Caco-2 (cell line): ENCODE results near the gene L3MBTL2. TPM values are rescaled to one million over a fixed set of nuclear protein-coding genes. Genes with fewer than 3 reads are reported as not detected.

Experiments used
- Bru-seq: library from RNA; stranded (reverse); fragments of 400-500 nt; gene quantifications from one replicate; lab custom pipeline; 2021; lab: Mats Ljungman, UMichigan
- BruChase-seq, 2 experiments: library from RNA; stranded (reverse); fragments of 400-500 nt; gene quantifications; one replicate each; lab custom pipeline; 2021; lab: Mats Ljungman, UMichigan
- BruUV-seq: library from RNA; stranded (reverse); fragments of 400-500 nt; replicated peaks from 2 replicates; lab custom pipeline; 2021; lab: Mats Ljungman, UMichigan
- CTCF ChIA-PET: fragments of 300-600 bp; sonication (Branson Sonifier 250); formaldehyde crosslinking; loops from one replicate; lab custom pipeline; 2022; ENCODE audit warnings: antibody characterized with exemption; lab: Charles Lee
- POLR2A ChIA-PET: fragments of 300-600 bp; sonication (Branson Sonifier 250); formaldehyde crosslinking; loops from one replicate; lab custom pipeline; 2022; ENCODE audit warnings: antibody characterized with exemption; lab: Charles Lee
- DNase-seq, 2 experiments: peaks; one replicate each; pipeline versions ENCODE4 v3.0.0 to v3.0.0-alpha.2; 2020 to 2022
- H3K27me3 ChIP-seq: replicated peaks from 2 replicates; pipeline ENCODE4 v1.6.0; 2011; ENCODE audit warnings: low read length; ENCODE audit not compliant: control insufficient read depth, insufficient read depth
- H3K36me3 ChIP-seq: 2 replicates; pipeline ENCODE4 v1.5.1; 2011; ENCODE audit warnings: low read length; ENCODE audit not compliant: control insufficient read depth, insufficient read depth
- H3K4me1 ChIP-seq: fragments of 250-450 bp; sonication (Bioruptor Pico); 2 replicates; pipeline ENCODE4 v1.5.1; 2020; ENCODE audit warnings: mild to moderate bottlenecking
- H3K4me3 ChIP-seq: 2 replicates; pipeline ENCODE4 v1.5.1; 2011; ENCODE audit warnings: low read depth, mild to moderate bottlenecking, control low read depth, low read length
- H3K9me3 ChIP-seq: fragments of 250-450 bp; sonication (Bioruptor Pico); 2 replicates; pipeline ENCODE4 v1.5.1; 2020; ENCODE audit warnings: mild to moderate bottlenecking, moderate library complexity
- H3K27ac Mint-ChIP-seq: one replicate; pipeline ENCODE4 v1.8.0; 2022; ENCODE audit warnings: mixed read lengths; ENCODE audit not compliant: unreplicated experiment
- H3K27me3 Mint-ChIP-seq: one replicate; pipeline ENCODE4 v1.8.0; 2022; ENCODE audit warnings: mixed read lengths; ENCODE audit not compliant: insufficient read depth, unreplicated experiment
- H3K36me3 Mint-ChIP-seq: one replicate; pipeline ENCODE4 v1.8.0; 2022; ENCODE audit warnings: mild to moderate bottlenecking, mixed read lengths; ENCODE audit not compliant: insufficient read depth, unreplicated experiment
- H3K4me1 Mint-ChIP-seq: one replicate; pipeline ENCODE4 v1.8.0; 2022; ENCODE audit warnings: low read depth, mixed read lengths; ENCODE audit not compliant: unreplicated experiment
- H3K4me3 Mint-ChIP-seq: one replicate; pipeline ENCODE4 v1.8.0; 2022; ENCODE audit warnings: mild to moderate bottlenecking, moderate library complexity, mixed read lengths; ENCODE audit not compliant: unreplicated experiment
- H3K9me3 Mint-ChIP-seq: one replicate; pipeline ENCODE4 v1.8.0; 2022; ENCODE audit warnings: mixed read lengths; ENCODE audit not compliant: unreplicated experiment
- intact Hi-C: fragments of 100-400 bp; cut with micrococcal nuclease; formaldehyde crosslinking; loops from one replicate; pipeline ENCODE4 v1.10.0; 2022; ENCODE audit not compliant: unreplicated experiment
- long read RNA-seq: library from polyadenylated mRNA; stranded (forward); transcript quantifications from one replicate; pipeline ENCODE4 v2.0.0, GENCODE V29; 2022
- total RNA-seq: library from RNA; stranded (reverse); gene quantifications from 2 replicates; pipeline ENCODE4 v1.2.3, GENCODE V29; 2022
- TF ChIP-seq, protein P1 (sequence below), 2 experiments: fragments of 200-600 bp in 1 of 2; IDR thresholded peaks; 1 replicate in 1 of 2; 2 replicates in 1 of 2; pipeline versions ENCODE4 v1.5.1 to v1.8.0; 2011 to 2022; ENCODE audit warnings: antibody characterized with exemption in 1 of 2, control low read depth in 1 of 2, inconsistent platforms in 1 of 2, low read depth in 1 of 2, low read length in 1 of 2, mild to moderate bottlenecking in 1 of 2, moderate library complexity in 1 of 2; ENCODE audit not compliant: insufficient read depth in 1 of 2, severe bottlenecking in 1 of 2, unreplicated experiment in 1 of 2

Gene L3MBTL2
- total RNA-seq (18.8 and 24.3 TPM in 2 replicates), Bru-seq, nascent RNA (percentile 61 among the genes with signal in this experiment), BruChase-seq, experiment 1, labeled RNA remaining after a 2-hour chase (percentile 71 among the genes with signal in this experiment), BruChase-seq, experiment 2, labeled RNA remaining after a 6-hour chase (percentile 74 among the genes with signal in this experiment)
- long read RNA-seq, transcript L3MBTL2-201 (17 exons, 3,296 nt) = major isoform, 25 of 47 reads
- long read RNA-seq, partial matches to known transcripts = 7 of 47 reads
- long read RNA-seq, other reads (novel, unspliced or antisense) = 15 of 47 reads

DNA sequence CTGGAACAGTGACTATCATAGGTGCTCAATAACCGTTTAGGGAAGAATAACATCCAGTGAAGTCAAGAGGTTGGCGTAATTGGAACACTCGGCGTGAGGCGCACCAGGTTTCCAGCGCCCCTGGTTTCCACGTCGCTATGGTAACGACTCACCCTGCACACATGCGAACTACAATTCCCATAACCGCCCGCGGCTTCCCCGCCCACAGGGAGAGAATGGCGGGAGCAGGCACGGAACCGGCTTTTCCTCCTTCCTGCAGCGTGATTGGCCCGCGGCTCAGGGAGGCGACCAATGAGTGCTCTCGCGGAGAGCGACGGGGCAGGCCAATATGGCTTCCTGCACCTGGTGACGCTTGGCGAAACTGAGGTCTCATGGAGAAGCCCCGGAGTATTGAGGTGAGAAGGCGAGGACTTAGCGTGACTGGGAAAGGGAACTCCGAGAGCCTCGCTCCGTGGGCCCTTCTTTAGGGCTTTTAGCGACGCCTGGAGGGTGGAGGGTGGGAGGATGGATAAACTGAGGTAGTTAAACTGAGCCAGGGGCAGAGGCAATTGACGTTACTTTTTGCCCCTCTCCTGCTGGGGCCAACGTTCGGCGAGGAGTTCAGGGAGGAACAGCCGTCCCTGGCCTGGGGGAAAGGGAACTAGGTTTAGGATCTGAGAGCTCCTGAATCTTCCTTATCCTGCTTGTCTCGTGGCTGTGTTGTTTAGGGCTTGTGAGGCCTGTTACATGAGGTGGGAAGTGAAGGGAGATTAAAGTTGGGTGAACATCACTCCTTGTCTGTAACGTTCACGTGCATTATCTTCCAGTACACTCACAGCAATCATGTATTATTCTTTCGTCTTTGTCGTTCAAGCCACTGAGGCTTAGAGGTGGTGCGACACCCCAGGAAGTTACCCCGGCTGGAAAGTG is at the start of gene L3MBTL2:
Gene L3MBTL2, plus strand, starts transcription at position 321 of the 909 bp plus-strand sequence. Its CDS starts 51 bp downstream, at position 372.
- TF ChIP-seq, protein P1, sequence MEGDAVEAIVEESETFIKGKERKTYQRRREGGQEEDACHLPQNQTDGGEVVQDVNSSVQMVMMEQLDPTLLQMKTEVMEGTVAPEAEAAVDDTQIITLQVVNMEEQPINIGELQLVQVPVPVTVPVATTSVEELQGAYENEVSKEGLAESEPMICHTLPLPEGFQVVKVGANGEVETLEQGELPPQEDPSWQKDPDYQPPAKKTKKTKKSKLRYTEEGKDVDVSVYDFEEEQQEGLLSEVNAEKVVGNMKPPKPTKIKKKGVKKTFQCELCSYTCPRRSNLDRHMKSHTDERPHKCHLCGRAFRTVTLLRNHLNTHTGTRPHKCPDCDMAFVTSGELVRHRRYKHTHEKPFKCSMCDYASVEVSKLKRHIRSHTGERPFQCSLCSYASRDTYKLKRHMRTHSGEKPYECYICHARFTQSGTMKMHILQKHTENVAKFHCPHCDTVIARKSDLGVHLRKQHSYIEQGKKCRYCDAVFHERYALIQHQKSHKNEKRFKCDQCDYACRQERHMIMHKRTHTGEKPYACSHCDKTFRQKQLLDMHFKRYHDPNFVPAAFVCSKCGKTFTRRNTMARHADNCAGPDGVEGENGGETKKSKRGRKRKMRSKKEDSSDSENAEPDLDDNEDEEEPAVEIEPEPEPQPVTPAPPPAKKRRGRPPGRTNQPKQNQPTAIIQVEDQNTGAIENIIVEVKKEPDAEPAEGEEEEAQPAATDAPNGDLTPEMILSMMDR (IDR thresholded peaks at IDR 0.05; ENCODE audit: insufficient read depth in 1 of 2, low read depth in 1 of 2, low read length in 1 of 2, severe bottlenecking in 1 of 2, unreplicated experiment in 1 of 2) = no peak
- peak within 1 kb of the TSS; percentile 99 for H3K27ac Mint-ChIP-seq
- Histone ChIP-seq H3K9me3 (no peaks in the 10 kb centered on the region), H3K4me1 (no peaks in the 10 kb centered on the region; the same call in 1 of the 2 replicates), H3K27me3 (no peaks in the 10 kb centered on the region), H3K36me3 (no peaks in the 10 kb centered on the region), H3K4me3 (peak within 1 kb of the TSS; percentile 65)
- CTCF ChIA-PET = interaction anchor here (0.7 kb wide), 1 partner anchor 282 kb away, joined by 3 read pairs; no protein-coding TSS in a partner anchor
- peaks cover 5% of the 10 kb centered on the region for H3K4me1 Mint-ChIP-seq
- H3K4me3 Mint-ChIP-seq = peak within 1 kb of the TSS; percentile 94
- BruUV-seq = TSS peak; percentile 90
- peak; percentile 98 to 99 for DNase-seq
- H3K36me3 Mint-ChIP-seq = peaks cover 30% of the 10 kb centered on the region
- H3K27me3 Mint-ChIP-seq = peaks cover 3% of the 10 kb centered on the region
- POLR2A ChIA-PET = no interaction called here
- intact Hi-C loops = no loop called here
- H3K9me3 Mint-ChIP-seq = no peaks in the 10 kb centered on the region

DNA sequence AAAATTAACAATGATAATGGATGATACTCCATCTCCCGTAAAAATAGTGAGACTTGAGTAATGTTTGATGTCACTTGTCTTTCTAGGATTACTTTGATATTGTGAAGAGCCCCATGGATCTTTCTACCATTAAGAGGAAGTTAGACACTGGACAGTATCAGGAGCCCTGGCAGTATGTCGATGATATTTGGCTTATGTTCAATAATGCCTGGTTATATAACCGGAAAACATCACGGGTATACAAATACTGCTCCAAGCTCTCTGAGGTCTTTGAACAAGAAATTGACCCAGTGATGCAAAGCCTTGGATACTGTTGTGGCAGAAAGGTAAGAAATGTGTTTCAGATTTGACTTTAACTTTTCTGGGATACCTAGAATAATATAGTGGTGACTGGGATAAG is 48.0 kb upstream of the L3MBTL2 start:
- H3K9me3 Mint-ChIP-seq = no peaks in the 10 kb centered on the region
- TF ChIP-seq, protein P1 (IDR thresholded peaks at IDR 0.05; ENCODE audit: insufficient read depth in 1 of 2, low read depth in 1 of 2, low read length in 1 of 2, severe bottlenecking in 1 of 2, unreplicated experiment in 1 of 2) = no peak
- peaks cover 95% of the 10 kb centered on the region for H3K36me3 Mint-ChIP-seq
- BruUV-seq = no TSS peak
- peaks cover 2% of the 10 kb centered on the region; the same call in 1 of the 2 replicates for H3K36me3 ChIP-seq
- H3K27me3 Mint-ChIP-seq = no peaks in the 10 kb centered on the region
- no peak for DNase-seq
- no peaks in the 10 kb centered on the region for H3K27me3 ChIP-seq
- H3K4me1 ChIP-seq = no peaks in the 10 kb centered on the region
- no peaks in the 10 kb centered on the region for H3K9me3 ChIP-seq
- ChIA-PET POLR2A (no interaction called here), CTCF (interaction anchor here (0.7 kb wide), 1 partner anchor 161 kb away, joined by 4 read pairs; no protein-coding TSS in a partner anchor)
- intact Hi-C loops = no loop called here
- no peak overlapping the region for H3K4me3 ChIP-seq
- no peak overlapping the region for H3K27ac Mint-ChIP-seq
- no peak overlapping the region for H3K4me3 Mint-ChIP-seq
- no peaks in the 10 kb centered on the region for H3K4me1 Mint-ChIP-seq

DNA sequence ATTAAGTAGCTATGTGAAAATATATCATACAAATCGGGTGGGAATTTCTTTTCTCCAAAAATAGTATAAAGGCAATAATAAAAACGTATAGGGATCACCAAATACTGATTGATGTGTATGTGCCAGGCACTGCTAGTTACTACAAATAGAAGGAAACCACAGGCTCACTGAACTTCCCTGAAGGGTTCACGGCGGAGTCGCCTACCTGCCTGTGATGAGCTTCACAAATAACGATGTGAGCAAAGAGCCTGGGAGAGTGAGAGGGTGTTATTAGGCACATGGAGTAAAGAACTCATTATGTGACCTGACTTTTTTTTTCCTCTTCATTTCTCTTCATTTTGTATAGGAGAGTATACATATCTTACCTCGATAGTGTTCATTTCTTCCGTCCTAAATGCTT is 36.0 kb upstream of the L3MBTL2 start:
- ChIA-PET CTCF (no interaction called here), POLR2A (no interaction called here)
- no peak for DNase-seq
- TF ChIP-seq, protein P1 (IDR thresholded peaks at IDR 0.05; ENCODE audit: insufficient read depth in 1 of 2, low read depth in 1 of 2, low read length in 1 of 2, severe bottlenecking in 1 of 2, unreplicated experiment in 1 of 2) = no peak
- Mint-ChIP-seq H3K4me3 (no peak overlapping the region), H3K36me3 (peaks cover 93% of the 10 kb centered on the region), H3K9me3 (no peaks in the 10 kb centered on the region), H3K27me3 (no peaks in the 10 kb centered on the region), H3K27ac (no peak overlapping the region), H3K4me1 (no peaks in the 10 kb centered on the region)
- H3K36me3 ChIP-seq = peaks cover 1% of the 10 kb centered on the region
- H3K9me3 ChIP-seq = no peaks in the 10 kb centered on the region
- no peaks in the 10 kb centered on the region for H3K4me1 ChIP-seq
- no TSS peak for BruUV-seq
- intact Hi-C loops = no loop called here
- H3K27me3 ChIP-seq = no peaks in the 10 kb centered on the region
- H3K4me3 ChIP-seq = no peak overlapping the region
